ENCODE results near the gene LTBP3.

Gene LTBP3

GRCh38 chr11:65553301-65554001, 4.7 kb downstream of the LTBP3 start:
- FAIRE-seq = no peak

GRCh38 chr11:65552388-65552951, 5.7 kb downstream of the LTBP3 start:
- no peak for FAIRE-seq

DNA sequence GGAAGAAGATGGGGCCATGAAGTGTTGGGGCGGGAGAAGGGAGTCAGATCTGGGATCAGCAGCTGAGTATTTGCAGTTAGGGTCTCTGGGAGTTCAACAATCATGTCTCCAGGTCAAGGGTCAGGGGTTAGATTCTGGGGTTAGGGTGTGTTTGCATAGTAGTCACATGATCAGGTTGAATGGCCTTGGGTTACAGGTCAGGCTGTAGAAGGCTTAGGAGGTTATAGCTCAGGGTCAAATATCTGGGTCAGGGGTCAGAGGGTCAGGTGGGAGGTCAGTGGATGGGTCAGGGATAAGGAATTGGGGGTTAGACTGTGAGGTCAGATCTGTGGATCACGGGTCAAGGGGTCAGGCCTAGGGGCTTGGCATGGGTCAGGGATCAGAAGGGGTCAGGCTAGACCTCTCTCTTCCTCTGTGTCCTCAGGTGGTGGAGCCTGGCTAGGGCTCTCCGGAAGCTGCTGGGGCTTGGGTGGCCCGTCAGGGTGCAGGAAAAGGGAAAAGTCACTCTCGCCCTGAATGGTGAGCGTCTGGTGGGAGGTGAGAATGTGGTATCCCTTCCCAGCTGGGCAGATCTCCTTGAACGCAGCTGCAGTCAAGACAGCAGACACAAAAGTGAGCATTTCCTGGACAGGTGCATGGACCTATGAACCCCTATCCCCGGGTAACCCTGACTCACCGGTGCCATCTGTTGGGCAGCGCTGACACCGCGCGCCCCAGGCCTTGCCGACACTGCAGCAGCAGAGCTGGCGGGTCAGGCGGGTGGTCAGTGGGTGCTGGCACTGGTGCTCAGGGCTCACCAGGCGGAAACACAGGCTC, 6.4 kb downstream of the LTBP3 start:
- FAIRE-seq = no peak

DNA sequence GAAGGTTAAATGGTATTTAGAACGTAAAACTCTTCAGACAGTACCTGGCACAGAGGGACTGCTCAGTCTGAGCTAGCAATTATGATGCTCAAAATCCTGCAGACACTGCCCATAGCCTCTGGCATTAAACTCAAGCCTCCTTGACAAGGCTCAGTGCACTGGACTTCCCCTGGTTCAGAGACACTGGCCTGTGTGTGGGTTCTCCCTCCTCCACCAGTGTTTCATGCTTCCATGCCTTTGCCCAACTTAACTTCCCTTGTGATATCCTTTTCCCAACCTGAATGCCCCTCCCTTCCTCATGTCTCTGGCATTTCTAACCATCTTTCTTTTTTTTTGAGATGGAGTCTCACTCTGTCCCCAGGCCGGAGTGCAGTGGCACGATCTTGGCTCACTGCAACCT, 9.1 kb downstream of the LTBP3 start:
- FAIRE-seq = no peak

DNA sequence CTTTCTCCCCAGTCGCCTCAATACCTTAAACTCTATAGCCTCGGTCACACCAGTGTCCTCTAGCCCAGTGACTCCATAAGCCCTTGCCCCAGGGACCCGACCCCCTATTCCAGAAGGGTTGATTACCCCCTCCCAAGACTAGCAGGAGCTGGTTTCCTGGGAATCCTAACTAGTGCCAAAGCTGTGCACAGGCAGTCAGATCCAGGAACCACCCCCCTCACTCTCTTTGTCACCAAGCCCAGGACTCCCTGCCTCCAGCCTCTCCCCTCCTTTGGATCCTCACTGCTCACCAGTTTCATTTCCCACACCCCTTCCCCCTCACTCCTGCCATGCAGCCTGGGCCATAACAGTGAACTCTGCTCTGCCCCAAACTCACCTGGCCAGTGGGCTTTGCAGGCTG, 9.8 kb downstream of the LTBP3 start:
- FAIRE-seq = no peak

DNA sequence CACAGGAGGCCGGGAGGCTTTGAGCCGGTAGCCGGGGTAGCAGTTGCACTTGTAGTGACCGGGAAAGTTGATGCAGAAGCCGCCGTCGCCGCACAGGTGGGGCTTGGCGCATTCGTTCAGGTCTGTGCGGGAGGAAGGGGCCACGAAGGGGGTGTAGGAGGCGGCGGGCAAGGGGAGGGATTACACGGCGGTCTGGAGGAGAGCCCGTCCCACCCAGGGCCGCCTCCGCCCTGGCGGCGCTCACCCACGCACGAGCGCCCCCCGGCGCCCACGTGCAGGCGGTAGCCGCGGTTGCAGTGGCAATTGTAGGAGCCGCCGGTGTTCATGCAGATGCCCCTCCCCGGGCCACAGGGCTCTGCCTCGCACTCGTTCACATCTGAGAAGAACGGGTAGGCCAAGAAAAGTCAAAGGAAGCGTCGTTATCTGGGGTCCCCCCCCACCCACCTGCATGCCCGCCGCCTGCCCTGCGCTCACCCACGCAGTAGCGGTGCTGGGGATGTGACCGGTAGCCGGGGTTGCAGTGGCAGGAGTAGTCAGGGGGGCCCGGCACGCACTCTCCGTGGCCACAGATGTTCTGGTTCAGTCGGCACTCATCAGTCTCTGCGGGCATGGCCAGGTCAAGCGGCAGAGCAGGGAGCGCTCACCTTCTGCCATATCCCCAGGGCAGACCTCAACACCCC, 10.6 kb downstream of the LTBP3 start:
- no peak for FAIRE-seq

GRCh38 chr11:65546217-65546958, 11.8 kb downstream of the LTBP3 start:
- no peak for FAIRE-seq

DNA sequence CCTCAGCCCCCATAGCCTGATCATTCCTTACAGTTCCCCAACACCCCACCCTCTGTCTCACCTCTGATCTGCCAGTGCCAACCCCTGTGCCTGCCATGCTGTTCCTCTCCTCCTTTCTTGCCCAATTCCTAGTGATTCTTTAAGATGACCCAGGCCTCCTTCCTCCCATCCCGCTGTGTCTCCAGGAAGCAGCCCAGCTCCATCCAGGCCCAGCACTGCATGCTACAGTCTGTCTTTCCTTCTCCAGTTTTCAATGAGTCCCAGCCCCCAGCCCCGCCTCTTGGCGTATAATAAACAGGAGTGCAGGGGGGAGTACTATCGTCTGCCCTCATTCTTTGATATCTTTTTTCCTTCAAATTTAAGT, 12.3 kb downstream of the LTBP3 start:
- no peak for FAIRE-seq

GRCh38 chr11:65542738-65543390, 15.3 kb downstream of the LTBP3 start:
- no peak for FAIRE-seq

DNA sequence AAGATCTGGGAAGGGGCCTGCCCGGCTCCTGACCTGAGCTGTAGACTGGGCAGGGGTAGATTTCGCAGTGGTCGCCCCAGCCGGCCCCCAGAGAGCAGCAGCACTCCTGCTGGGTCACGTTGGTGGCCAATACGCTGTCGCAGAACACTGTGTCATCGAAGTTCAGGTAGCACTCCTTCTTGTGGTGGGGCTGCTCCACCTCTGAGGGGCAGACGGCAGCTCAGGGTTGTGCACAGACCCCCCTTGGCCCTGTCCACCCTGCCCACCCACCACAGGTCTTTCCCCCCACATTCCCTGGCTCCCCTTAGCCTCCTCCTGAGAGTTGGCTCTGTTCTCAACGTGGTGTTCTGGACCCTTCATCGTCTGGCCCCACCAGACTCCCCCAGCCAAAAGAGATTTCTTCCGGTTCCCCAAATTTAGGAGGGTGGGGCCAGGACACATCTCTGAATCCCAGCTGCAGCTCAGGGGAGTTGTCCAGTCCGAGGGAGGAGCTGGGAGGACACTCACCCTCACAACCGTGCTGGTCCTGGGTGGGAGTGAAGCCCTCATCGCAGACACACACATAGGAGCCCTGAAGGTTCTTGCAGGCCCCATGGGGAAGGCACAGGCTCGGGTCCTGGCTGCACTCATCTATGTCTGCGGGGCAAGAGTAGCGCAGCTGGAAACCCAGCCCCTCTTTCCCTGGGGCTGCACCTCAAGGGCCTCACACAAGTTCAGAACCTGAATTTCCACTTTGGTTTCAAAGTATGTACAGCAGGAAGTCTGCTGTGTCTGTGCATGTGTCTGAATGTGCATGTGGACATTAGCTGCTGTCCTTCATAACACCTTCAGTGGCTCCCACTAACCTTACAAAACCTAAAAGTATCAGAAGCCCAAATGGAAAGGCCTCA, 16.8 kb downstream of the LTBP3 start:
- FAIRE-seq = no peak

- no peak for FAIRE-seq
Observed at GRCh38 chr11:65540290-65541092, 17.7 kb downstream of the LTBP3 start.

DNA sequence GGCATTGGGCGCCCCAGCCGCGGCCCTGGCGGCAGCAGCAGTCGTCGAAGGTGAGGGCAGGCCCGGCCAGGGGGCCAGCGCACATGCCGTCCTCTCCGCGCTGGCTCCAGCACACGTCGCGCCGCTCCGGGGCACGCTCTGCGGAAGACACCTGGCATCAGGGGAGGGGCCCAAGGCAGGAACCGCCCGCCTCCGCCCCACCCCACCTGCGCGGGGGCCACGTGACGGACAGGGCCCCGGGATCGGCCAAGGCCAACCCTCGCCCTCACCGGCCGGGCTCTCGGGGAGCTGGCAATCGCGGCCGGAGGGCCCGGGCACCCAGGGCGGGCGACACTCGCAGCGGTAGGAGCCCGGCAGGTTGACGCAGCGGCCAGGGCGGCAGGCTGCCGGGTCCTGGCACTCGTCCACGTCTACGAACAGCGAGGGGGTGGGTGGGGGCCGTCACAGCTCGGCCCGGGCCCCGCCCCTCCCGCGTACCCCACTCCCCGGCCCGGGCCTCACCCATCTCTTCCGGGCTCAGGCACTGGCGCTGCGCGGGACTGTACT, 18.3 kb downstream of the LTBP3 start:
- FAIRE-seq = no peak

GRCh38 chr11:65538915-65539743, 19.0 kb downstream of the LTBP3 start:
- FAIRE-seq = no peak

GRCh38 chr11:65538232-65538914, 19.8 kb downstream of the LTBP3 start:
- no peak for FAIRE-seq

GRCh38 chr11:65537620-65538231, 20.4 kb downstream of the LTBP3 start:
- no peak for FAIRE-seq

DNA sequence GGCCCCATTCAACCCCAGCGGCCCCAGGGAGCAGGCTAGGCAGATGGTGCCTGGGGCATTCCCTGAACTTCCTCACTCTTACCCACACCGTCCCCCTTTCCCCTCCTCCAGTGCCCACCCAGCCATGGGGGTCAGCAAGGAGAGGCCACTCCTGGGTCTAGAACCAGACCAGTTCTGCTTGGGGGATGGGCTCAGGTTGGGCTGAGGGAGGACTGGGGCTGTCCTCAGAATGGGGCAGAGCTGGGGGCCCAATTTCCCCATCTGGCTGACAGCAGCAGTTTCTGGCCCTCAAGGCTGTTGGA, 20.9 kb downstream of the LTBP3 start:
- FAIRE-seq = no peak

- FAIRE-seq = no peak
Observed at GRCh38 chr11:65536412-65537295, 21.5 kb downstream of the LTBP3 start.

Measured in endometrium (tissue), 2 donors.